A172 (cell line): ENCODE data around the gene CDR2L. TPM values are rescaled to one million over a fixed set of nuclear protein-coding genes. Genes with fewer than 3 reads are reported as not detected.
"Not testable (repeated sequence)": the region's sequence is repeated elsewhere in the genome, so short reads cannot be mapped to it uniquely, and the experiment has no call there.

Experiments used
- DNase-seq: peaks from one replicate; pipeline ENCODE4 v3.0.0-alpha.2; 2015; ENCODE audit warnings: low spot score
- total RNA-seq: library from RNA; depleted of rRNA; stranded (reverse); fragments of >200 nt; shearing (Covaris generic); gene quantifications from 2 replicates; pipeline ENCODE4 v1.2.3, GENCODE V29; 2014

Gene CDR2L
- total RNA-seq, 1 experiment from 2014 or later, result 26.6 TPM

DNA sequence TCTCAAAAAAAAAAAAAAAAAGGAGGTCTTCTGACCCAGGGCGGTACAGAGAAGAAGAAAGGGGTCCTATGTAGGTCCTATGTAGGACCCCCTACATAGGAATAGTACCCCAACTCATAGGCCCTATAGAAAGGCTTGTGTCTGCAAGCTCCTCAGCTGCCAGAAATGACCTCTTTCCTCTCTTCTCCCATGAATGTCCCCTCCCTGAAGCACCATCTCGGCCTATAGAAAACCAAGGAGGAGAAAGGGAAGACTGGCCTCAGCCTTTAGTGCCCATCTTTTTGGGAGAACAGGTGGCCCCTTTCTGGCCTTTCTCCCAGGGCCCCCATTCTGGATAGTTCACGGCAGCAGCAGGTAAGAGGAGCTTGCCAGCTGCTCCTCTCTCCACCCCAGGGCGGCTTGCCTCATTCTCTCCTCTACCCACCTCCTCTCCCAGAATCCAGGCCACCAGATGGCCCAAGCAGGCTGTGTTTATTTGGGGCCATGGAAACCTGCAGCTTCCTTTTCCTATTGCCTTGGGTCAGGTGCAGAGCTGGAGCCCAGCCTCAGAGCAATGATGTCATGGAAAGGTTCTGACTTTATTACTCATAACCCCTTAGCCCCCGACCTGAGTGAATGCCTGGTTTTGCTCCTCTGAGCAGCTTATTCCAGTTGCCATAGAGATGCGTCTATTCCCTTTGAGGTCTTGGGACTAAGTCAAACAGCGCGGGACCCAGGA lies 23.4 kb downstream of the CDR2L start:
- no peak for DNase-seq

DNA sequence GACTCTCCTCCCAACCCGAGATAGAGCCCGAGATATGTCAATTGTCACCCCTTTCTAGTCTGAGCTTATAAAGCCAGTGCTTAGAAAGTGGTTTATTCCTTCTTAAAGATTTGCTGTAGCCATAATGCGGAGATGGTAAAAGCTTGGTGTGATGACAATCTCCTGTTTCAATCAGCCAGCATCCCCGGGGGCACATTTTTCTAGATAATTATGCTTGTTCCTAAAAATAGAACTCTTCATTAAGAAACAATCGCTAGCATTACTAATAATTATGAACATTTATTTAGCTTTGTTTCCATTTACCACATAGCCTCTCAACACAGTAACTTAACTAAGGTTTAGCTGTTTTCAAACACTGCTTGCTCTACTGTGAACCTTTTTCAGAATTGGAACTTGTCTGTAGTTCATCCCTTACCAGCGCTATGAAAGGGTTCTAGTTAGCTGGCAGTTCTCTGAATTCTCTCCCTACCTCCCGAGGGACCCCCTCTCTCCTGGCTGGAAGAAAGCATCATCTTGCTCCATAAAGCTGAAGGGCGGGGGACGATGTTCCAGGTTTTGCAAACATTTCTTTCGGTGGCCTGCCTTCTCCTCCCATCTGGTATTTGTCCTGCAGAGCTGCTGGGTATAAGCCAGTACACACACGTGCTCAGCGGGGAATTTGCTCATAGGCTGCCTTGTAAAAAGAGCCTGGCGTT lies 24.1 kb downstream of the CDR2L start:
- no peak for DNase-seq

DNA sequence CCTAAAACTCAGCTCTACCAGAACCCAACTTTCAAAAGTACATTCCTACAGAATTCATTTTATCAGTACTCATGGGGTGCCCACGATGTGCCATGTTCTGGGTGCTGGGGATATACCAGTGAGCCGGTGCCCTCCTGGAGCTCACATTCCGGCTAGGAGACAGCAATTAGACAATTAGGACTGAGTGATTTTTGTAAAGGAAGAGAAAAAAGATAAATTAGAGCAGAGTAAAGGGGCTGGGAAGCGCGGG lies 24.6 kb downstream of the CDR2L start:
- no peak for DNase-seq

DNA sequence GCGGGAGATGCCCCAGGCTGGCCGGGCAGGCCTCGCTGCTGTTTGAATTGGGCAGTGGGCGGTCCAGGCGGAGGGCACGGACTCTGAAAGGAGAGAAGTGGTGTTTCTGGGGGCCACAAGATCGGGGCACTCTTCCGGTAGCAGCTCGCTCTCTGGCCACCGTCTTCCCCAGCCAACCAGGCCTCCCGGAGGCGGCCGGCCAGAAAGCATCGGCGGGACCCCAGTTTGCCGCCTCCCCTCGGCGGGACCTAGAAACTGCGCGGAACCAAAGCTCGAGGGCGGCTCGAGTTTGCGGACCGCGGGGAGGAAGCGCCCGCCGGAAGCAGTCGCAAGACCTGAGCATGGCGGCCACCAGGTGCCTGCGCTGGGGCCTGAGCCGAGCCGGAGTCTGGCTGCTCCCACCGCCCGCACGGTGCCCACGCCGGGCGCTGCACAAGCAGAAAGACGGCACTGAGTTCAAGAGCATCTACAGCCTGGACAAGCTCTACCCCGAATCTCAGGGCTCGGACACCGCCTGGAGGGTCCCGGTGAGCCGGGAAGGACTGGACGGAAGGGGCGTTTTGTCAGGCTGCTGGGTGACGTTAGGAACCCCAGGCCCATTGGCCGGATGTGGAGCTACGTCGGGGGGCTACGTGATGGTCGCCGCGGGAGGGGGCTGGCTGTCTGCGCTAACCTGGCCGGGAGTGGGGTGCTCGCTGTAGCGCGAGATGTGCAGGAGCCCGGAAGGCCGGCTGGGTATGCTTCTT lies 25.1 kb downstream of the CDR2L start, which contains the start of gene MRPL58:
Gene MRPL58 (plus strand): TSS at position 325 of the 746 bp plus-strand sequence. CDS start 17 bp downstream, at position 342.
- DNase-seq, result peak; percentile 73

DNA sequence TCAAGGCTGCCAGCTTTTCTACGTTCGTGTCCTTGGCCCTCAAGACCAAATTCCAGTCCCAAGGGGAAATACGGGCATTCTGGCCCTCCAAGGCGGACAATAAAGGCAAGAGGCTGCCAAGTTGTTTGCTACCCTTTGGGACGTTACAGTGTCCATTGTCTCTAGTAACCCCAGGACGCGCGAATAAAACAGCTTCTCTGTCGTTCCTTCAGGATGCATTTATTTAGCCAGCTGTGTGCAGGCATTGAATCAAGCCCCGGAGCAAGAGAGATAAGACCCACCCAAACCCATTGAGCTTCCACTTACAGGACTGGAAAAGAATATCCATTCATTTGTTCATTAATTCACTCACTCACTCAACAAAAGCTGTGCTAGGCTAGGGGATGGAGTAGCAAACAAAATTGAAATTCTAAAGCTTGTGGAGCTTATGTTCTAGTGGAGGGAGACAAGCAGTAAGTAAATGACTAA lies 25.7 kb downstream of the CDR2L start:
- no peak for DNase-seq

DNA sequence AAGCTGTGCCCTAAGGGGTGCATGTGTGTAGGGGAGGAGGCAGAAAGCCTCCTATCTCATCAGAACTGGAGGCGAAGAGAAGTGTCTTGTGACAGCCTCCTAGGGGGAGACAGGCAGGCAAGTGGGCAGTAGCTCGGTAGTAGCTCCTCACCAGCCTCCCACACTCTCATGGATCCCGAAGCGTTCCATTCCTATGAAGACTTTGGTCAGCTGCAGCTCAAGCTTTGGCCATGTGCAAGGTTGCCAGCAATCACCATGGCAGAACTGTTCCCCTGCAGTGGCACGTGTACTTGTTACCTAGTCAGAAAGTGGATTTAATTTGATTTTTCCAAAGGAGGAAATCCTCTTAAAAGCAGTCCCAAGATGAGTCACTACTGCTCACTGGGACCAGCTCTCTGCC lies 31.7 kb downstream of the CDR2L start:
- DNase-seq, result no peak

DNA sequence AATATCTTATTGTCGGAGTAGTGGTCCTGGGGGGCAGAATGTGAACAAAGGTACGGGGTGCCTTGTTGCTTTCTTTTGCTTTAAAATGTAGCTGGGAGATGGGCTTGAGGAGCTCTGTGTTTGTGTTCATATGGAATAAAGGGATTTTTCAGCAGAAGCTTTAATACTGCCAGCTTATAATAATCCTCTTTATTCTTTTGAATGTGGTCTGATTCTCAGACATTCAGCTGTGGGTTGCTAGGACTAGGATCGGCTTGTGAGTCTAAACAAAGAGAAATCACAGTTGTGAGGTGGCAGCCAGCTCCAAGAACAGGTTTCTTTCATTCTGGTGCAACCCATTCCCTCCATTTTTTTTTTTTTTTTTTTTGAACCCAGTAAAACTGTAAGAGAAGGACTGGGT lies 32.3 kb downstream of the CDR2L start:
- DNase-seq, result no peak

DNA sequence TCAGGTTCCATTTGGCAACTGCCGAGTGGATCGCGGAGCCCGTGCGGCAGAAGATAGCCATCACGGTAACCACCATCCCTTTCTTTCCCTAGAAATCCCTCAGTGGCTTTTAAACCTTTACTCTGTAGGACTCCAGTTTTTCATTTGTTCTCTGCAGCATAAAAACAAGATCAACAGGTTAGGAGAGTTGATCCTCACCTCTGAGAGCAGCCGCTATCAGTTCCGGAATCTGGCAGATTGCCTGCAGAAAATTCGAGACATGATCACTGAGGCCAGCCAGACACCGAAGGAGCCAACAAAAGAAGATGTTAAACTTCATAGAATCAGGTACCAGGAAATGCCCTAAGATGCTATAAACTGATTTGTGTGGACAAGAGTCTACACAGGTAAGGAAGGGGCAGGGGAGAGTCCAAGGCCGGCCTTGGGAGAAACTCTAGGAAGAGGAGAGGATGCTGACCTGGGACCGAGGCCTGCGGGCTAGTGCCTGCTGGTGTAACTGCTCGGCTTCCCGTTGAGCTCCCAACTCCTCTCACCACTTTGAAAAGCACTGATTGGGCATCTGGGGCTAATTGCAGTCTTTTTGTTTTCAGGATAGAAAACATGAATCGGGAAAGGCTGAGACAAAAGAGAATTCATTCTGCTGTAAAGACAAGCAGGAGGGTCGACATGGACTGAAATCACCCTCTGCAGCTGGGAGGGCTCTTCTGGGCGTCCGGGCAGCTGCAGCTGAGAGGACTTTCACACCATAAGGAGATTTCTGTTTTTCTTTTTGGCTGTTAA lies 33.1 kb downstream of the CDR2L start:
- no peak for DNase-seq

DNA sequence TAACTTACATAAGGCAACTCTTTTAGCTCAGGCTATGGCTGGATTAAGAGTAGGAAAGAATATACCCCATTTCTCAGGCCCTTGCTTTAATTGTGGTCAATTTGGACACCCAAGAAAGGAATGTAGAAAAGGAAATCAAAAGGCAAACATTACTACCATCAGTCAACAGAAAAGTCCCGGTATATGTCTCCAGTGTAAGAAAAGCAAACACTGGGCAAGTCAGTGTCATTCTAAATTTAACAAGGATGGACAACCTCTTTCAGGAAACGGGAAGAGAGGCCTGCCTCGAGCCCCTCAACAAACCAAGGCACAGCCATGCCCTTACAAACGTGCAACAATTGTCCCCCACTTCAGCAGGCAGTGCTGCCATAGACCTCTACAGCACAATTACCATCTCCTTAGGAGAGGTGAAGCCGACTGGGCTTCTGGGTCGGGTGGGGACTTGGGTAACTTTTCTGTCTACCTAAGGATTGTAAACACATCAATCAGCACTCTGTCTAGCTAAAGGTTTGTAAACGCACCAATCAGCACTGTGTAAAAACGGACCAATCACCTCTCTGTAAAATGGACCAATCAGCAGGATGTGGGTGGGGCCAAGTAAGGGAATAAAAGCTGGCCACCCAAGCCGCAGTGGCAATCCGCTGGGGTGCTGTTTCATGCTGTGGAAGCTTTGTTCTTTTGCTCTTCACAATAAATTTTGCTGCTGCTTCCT lies 37.4 kb downstream of the CDR2L start:
- DNase-seq, result no peak

DNA sequence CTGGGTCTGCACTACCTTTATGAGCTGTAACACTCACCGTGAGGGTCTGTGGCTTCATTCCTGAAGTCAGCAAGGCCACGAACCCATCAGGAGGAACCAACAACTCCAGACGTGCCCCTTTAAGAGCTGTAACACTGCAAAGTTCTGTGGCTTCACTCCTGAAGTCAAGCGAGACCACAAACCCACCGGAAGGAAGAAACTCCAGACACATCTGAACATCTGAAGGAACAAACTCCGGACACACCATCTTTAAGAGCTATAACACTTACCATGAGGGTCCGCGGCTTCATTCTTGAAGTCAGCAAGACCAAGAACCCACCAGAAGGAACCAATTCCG lies 37.9 kb downstream of the CDR2L start:
- not testable (repeated sequence) for DNase-seq

DNA sequence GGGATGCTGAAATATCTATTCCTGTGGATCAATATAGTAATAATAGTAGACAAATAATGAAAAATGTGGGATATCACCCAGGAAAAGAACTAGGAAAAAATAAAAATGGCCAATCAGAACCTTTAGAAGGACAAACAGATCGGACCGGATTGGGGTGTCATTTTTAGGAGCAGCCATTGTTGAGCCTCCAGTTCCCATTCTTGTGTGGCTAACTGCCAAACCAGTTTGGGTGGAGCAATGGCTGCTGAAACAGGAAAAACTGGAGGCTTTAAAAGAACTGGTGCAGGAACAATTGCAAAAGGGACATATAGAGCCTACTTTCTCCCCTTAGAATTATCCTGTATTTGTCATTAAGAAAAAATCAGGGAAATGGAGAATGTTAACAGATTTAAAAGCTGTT lies 39.2 kb downstream of the CDR2L start:
- DNase-seq, result not testable (repeated sequence)

DNA sequence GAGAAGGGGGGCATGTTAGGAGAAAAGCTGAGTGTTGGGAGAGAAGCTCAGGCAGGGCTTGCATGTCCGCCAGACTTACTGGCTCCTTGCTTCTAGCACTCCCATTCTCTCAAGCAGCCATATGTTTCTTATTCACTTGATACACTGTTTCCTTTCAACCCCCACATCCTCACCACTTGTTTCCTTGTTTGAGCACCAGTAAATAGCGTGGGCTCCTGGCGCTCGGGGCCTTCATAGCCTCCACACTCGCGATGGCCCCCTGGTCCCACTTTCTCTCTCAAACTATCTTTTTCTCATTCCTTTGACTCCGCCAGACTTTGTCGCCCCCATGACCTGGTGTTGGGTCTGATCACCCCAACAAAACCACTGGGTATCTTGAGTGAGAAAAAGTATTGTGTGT lies 42.7 kb downstream of the CDR2L start:
- no peak for DNase-seq

DNA sequence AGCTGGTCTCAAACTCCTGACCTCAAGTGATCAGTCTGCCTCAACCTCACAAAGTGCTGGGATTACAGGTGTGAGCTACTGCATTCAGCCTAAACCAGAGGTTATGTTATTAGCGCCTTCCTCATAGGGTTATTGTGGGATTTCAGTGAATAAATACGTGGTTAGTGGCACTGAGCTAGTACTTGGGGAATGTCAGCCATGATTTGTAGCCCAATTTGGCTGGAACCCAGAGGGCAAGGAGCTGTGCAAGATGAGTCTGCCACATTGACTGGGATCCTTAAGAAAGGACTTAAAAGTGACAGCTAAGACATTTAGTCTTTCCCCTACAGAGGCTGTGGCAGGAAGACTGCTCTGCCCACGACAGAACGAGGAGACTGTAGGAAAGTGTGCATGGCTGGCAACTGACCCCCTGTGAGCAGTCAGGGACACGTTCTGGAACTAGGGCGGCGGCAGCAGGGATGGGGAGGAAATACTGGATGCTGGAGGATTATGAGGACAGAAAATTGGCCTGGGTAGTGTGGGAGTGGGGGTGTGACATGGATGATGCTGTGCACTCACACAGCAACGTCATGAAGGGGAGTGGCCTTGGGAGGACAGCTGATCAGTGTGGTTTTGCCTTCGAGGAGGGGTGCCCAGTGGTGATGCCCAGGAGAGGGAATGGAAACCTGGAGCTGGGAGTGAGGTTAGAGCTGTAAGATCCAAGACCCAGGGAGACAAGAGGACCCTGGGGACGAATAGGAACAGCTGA lies 44.7 kb downstream of the CDR2L start:
- peak; percentile 93 for DNase-seq

DNA sequence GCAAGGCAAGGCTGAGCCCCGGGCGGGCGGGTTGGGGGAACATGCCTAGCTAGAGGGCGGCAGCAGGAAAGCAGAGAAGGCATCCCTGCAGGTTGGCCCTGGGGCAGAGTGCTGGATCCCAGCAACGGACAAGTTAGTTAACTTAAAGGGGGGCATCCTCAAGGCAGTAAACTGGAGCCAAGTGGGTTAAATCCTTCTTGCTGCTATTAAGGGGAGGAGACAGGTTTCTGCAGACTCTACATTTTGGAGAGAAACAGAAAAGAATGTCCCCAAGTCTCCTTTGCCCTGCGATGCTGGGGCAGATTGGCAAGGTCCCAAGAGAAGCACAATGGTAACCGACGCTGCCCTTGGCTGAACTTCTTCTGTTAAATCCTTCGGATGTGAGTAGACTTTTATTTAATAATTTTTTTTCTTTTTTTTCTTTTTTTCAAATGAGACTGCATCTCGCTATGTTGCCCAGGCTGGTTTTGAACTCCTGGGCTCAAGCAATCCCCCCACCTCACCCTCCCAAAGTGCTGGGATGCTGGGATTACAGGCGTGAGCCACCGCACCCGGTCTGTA lies 45.4 kb downstream of the CDR2L start:
- no peak for DNase-seq

DNA sequence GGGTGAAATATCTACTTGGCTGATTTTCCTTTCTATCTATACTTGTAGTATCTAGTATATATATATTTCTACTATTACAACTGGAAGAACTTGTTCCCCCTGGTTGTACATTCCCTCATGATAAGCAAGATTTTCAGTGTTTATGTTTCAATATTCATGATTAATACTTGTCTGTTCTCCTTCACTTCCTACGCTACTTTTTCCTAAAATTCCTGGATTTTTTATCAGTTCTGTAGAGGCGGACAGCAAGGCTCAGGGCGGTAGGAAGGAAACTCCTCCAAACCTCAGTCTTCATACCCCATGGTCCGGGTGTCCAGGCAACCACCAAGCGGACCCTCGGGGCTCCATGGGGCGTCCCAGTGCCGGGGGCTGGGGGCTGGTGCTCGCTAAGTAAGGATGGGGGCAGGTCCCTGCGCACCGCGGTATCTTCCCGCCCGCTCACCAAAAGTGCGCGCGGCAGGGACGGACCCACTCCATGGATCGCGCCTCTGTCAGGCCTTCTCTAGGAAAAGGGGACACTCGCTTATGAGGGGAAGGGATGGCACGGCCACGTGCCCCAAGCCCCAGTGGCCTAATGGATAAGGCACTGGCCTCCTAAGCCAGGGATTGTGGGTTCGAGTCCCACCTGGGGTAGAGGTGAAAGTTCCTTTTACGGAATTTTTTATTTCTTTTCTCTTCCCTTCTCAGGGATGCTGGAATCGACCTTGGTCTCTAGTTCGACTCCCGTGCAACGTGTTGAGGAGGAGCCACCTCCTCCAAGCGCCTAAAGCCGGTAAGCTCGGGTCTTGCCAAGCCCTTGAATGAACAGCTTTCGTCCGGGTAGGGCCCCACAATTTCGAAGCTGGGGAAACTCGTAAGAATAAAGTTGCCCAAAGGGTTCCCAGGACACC lies 46.2 kb downstream of the CDR2L start:
- DNase-seq, result peak; percentile 97

DNA sequence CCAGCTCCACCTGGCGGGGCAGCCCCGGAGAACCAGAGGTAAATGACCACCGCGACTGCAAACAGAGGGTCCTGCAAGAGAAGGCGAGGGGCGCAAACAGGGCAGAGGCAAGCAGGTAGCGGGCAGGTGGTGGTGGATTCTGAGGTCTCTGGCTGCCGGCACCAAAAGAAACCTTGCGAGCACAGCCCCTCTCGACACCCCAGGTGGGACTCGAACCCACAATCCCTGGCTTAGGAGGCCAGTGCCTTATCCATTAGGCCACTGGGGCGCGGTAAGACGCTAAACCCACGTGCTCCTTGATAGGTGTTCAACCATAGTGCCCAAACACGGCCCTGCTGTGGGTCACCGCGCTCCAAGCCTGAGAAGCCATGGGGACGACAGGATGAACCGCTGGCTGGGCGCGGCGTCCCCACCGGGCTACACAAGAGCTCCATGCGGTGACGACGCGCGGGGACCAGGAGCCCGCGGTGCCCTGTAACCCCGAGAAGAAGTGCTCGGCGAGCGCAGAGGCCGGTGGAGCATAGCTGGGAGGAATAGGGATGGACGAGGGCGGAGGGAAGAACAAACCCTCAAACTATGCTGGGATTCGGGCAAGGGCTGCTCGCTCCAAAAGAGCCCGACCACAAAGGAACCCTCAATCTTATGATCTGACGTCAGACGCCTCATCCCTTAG lies 46.9 kb downstream of the CDR2L start:
- peak; percentile 93 for DNase-seq

DNA sequence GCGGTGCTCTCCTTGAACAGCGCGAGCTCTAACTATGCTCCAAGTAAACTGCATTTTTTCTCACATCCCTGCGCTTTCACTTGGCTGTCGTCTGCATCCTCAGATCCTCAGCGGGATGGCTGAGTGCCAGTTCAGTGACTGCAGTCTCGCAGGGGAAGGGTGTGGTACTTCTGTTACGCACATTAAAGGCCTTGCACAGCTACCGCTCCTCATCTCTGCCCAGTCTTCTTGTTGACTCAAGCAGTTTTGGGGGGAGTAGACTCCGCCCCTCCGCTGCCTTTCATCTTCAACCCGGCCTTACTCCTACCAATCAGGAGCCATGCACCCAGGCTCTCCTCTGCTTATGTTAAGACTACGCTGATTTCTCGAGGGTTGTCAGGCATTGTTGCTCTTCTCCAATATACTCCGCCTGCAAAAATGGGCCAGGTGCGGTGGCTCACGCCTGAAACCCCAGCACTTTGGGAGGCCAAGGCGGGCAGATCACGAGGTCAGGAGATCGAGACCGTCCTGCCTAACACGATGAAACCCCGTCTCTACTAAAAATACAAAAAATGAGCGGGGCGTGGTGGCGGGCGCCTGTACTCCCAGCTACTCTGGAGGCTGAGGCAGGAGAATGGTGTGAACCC lies 49.3 kb downstream of the CDR2L start:
- peak; percentile 51 for DNase-seq

DNA sequence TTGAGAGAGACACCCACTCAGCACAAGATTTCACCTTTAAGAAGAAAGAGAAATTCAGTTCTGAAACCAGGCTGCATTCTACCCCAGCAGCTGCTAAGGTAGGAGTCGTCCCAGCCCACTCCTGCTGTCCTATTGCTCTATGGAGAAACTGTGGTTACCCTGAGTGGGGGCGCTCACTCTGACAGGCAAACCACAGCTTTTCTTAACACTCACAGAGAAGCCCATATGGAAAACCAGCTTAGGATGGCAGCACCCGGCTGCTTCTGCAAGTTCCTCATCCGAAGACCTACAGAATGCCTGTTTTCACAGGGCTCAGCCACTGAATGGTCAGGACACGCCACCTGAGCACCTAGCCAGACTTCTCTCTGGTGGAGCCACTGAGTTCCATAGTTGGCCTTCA lies 51.8 kb downstream of the CDR2L start:
- DNase-seq, result no peak
